ENCODE data around the gene ENHO. TPM values are rescaled to one million over a fixed set of nuclear protein-coding genes. Genes with fewer than 3 reads are reported as not detected.

ENHO gene
- total RNA-seq, 5 donors from 2014 or later (not counting 1 experiment from before 2014, with no cell fraction given), result 0.32 to 0.35 TPM; not detected in 3

DNA sequence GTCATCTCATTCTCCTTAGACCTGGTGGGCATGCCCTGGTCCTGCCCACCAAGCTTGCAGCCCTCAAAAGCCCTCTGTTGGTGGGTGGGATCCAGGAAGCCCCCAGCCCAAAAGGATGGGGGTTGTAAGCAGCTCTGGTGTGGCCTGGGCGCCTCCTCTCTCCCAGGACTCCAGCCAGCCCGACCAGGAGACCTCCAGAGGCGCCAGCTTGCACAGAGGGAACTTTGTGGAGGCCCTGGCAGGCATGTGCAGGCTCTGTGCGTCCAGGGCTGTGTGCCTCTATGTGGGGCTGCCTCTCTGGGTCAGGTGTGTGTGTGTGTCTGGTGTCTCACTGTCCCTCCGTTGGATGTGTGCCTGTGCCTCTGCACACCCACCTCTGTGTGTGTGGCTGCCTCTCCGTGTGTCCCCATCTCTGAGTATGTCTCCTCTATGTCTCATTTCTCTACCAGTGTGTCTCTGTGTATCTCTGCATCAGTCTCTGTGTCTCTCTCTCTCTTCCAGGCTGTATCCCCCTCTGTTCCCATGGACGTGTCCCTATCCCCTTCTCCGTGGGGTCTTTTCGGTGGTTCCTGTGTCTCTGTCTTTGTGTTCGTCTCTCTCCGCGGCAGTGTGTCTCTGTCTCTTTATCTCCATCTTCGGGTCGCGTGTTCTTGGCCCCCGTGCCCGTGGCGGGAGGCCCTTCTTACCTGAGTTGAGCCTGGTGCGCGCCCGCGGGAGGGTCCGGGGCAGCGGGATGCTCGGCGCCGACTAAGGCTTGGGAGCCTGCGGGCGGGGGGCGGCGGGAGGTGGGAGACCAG is 501 bp downstream of the ENHO start:
- H3K27ac Mint-ChIP-seq, result no peak overlapping the region
- CTCF ChIA-PET, result interaction anchor here in 1 of 2 donors (0.6 kb wide), 1 partner anchor 102 kb away, joined by 3 read pairs; no protein-coding TSS in a partner anchor
- no peaks in the 10 kb centered on the region for H3K36me3 ChIP-seq (ENCODE audit: control insufficient read depth in 2 of 2, extremely low read depth in 1 of 2, insufficient read depth in 1 of 2, low read length in 1 of 2)
- POLR2A ChIA-PET, result no interaction called here
- peaks cover 7 to 11% (median 11%) of the 10 kb centered on the region in 3 donors for H3K4me1 Mint-ChIP-seq
- DNase-seq (peak in 3 of 35 experiments; percentile 9 to 27 (median 10)), ATAC-seq (replicated peaks in 1 of 4) (no peak)
- no peaks in the 10 kb centered on the region for H3K9me3 Mint-ChIP-seq
- H3K27me3 ChIP-seq (replicated peaks in 1 of 2; ENCODE audit: control insufficient read depth in 2 of 2, extremely low read depth in 1 of 2, insufficient read depth in 2 of 2, low read length in 1 of 2), result peaks cover 0 to 18% of the 10 kb centered on the region in 2 experiments
- H3K27me3 Mint-ChIP-seq, result peaks cover 2 to 5% of the 10 kb centered on the region in 2 donors
- peak overlapping the region; percentile 65 to 68 (median 67) for H3K4me3 Mint-ChIP-seq
- no peaks in the 10 kb centered on the region for H3K9me3 ChIP-seq
- 17% methylated on average over 28 of the region's 31 CpGs for WGBS (ENCODE audit: insufficient coverage)
- no peak overlapping the region for H3K27ac ChIP-seq (ENCODE audit: low read length)
- H3K4me3 ChIP-seq (ENCODE audit: control insufficient read depth in 1 of 2, extremely low read depth in 1 of 2, low read length in 1 of 2), result peak overlapping the region; percentile 28 to 42
- no peaks in the 10 kb centered on the region for H3K36me3 Mint-ChIP-seq
- H3K4me1 ChIP-seq (ENCODE audit: control insufficient read depth in 1 of 2, extremely low read depth in 1 of 2, insufficient read depth in 2 of 2, low read length in 2 of 2), result peaks cover 4 to 16% of the 10 kb centered on the region in 2 experiments

DNA sequence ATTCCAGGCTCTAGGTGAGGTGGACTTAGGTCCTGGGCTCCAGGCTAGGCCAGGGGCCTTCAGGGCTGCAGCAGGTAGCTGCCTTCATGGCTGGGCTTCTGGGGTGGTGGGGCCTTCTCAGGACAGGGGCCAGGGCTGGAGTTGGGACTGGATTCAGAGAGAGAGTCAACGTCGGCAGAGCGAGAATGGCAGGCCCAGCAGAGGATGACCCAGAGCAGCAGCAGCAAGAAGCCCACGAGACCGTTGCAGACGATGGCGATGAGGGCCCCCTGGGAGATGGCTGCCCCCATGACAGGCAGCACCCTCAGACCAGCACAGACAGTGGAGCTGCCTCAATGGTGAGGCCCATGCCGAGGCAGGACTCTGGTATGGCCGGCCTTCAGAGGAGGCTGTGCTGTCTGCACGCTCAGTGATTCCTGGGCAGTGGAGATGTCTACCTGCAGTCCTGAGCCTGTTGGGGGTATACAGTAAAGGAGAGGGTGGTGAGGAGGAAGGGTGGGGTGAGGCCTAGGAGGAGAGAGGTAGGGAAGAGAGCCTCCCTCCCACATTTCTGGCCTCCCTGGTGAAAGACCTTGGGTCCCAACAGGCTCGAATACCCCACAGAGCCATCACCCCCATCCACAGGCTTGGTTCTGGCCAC is 1.3 kb downstream of the ENHO start:
- H3K9me3 Mint-ChIP-seq, result no peaks in the 10 kb centered on the region
- H3K4me3 Mint-ChIP-seq, result peak overlapping the region in 2 of 3 donors; percentile 33 to 53
- no peak overlapping the region for H3K27ac Mint-ChIP-seq
- H3K27ac ChIP-seq (ENCODE audit: low read length), result no peak overlapping the region
- peaks cover 7 to 11% (median 11%) of the 10 kb centered on the region in 3 donors for H3K4me1 Mint-ChIP-seq
- no peaks in the 10 kb centered on the region for H3K9me3 ChIP-seq
- H3K27me3 Mint-ChIP-seq, result peaks cover 0 to 5% of the 10 kb centered on the region in 2 donors
- H3K4me3 ChIP-seq (ENCODE audit: control insufficient read depth in 1 of 2, extremely low read depth in 1 of 2, low read length in 1 of 2), result no peak overlapping the region
- peaks cover 0 to 18% of the 10 kb centered on the region in 2 experiments for H3K27me3 ChIP-seq (replicated peaks in 1 of 2; ENCODE audit: control insufficient read depth in 2 of 2, extremely low read depth in 1 of 2, insufficient read depth in 2 of 2, low read length in 1 of 2)
- no peaks in the 10 kb centered on the region for H3K36me3 Mint-ChIP-seq
- 93% methylated on average over 11 of the region's 11 CpGs for WGBS (ENCODE audit: insufficient coverage)
- ChIA-PET CTCF (interaction anchor here in 1 of 2 donors (0.6 kb wide), 1 partner anchor 21 kb away, joined by 3 read pairs; no protein-coding TSS in a partner anchor), POLR2A (no interaction called here)
- ATAC-seq (replicated peaks in 1 of 4), result no peak
- peak in 1 of 35 experiments; percentile 5 for DNase-seq
- H3K4me1 ChIP-seq (ENCODE audit: control insufficient read depth in 1 of 2, extremely low read depth in 1 of 2, insufficient read depth in 2 of 2, low read length in 2 of 2), result peaks cover 4 to 16% of the 10 kb centered on the region in 2 experiments
- no peaks in the 10 kb centered on the region for H3K36me3 ChIP-seq (ENCODE audit: control insufficient read depth in 2 of 2, extremely low read depth in 1 of 2, insufficient read depth in 1 of 2, low read length in 1 of 2)

DNA sequence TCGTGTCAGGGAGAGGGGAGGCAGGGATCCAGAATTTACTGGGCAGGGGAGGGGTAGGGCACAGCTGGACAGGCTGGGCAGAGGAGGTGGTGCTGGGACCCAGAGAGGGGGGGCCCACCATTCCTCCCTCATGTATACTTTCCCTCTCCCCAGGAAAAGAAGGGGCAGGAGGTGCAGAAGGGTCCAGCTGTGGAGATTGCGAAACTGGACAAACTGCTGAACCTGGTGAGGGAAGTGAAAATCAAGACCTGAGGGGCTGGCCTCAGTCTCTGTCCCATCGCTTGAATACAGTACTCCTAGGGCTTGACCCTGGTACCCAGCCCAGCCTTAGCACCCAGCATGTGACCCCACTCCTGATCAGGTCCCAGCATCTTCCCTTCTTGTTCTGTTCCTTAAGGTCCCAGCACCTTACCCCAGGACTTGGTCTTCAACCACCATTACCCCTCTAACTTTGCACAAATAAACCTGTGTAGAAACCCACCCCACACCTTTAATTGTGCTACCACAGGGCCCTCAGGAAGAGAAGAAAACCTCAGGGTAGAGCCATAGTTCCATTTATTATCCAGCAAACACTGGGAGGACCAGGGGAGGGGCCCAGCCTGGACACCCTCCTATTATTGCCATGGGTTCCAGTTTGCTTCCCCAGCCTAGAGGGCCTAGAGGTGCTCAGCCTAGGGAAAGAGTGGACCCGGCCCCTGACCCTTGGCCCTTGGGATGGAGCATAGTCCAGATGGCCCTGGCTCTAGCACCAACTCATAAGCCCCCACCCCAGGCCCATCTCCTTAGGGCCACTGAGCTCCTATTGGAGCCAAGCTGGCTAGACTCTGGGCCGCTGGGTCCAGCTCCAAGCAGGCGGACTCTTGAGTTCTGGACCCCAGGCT is 2.0 kb downstream of the ENHO start:
- Mint-ChIP-seq H3K4me1 (peaks cover 7 to 11% (median 11%) of the 10 kb centered on the region in 3 donors), H3K27ac (no peak overlapping the region), H3K27me3 (peaks cover 0 to 2% of the 10 kb centered on the region in 2 donors), H3K9me3 (no peaks in the 10 kb centered on the region), H3K36me3 (no peaks in the 10 kb centered on the region), H3K4me3 (peak overlapping the region in 1 of 3 donors; percentile 33)
- DNase-seq (no peak), ATAC-seq (replicated peaks in 1 of 4) (no peak)
- CTCF ChIA-PET, result interaction anchor here in 1 of 2 donors (0.6 kb wide), 1 partner anchor 22 kb away, joined by 3 read pairs; no protein-coding TSS in a partner anchor
- POLR2A ChIA-PET, result no interaction called here
- WGBS (ENCODE audit: insufficient coverage), result 97% methylated on average over 4 of the region's 6 CpGs
- H3K36me3 ChIP-seq (ENCODE audit: control insufficient read depth in 2 of 2, extremely low read depth in 1 of 2, insufficient read depth in 1 of 2, low read length in 1 of 2), result no peaks in the 10 kb centered on the region
- peaks cover 4 to 16% of the 10 kb centered on the region in 2 experiments for H3K4me1 ChIP-seq (ENCODE audit: control insufficient read depth in 1 of 2, extremely low read depth in 1 of 2, insufficient read depth in 2 of 2, low read length in 2 of 2)
- H3K27ac ChIP-seq (ENCODE audit: low read length), result no peak overlapping the region
- no peaks in the 10 kb centered on the region for H3K9me3 ChIP-seq
- peaks cover 0 to 18% of the 10 kb centered on the region in 2 experiments for H3K27me3 ChIP-seq (replicated peaks in 1 of 2; ENCODE audit: control insufficient read depth in 2 of 2, extremely low read depth in 1 of 2, insufficient read depth in 2 of 2, low read length in 1 of 2)
- H3K4me3 ChIP-seq (ENCODE audit: control insufficient read depth in 1 of 2, extremely low read depth in 1 of 2, low read length in 1 of 2), result no peak overlapping the region

DNA sequence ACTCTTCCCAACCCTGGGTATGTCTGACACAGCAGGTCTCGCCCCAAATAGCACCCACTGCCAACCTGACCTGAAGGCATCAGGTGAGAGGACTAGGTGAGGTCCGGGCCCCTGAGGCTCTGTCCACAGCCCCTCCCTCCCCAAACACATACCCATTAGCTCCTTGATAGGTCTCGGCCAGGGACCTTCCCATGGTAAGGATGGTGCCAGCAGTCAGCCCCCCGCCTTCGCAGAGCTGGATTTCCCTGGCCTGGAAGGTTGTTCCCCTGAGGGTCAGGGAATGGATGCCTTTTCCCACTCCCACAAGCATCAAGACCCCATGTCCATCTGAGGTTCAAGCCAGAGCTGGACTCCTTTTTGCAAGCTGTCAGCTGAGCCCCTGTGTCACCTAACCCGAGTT is 2.7 kb downstream of the ENHO start:
- ChIA-PET CTCF (interaction anchor here in 1 of 2 donors (0.5 kb wide), 1 partner anchor 355 kb away, joined by 4 read pairs; no protein-coding TSS in a partner anchor), POLR2A (no interaction called here)
- Mint-ChIP-seq H3K4me1 (peaks cover 7 to 11% (median 11%) of the 10 kb centered on the region in 3 donors), H3K36me3 (no peaks in the 10 kb centered on the region), H3K27me3 (no peaks in the 10 kb centered on the region), H3K27ac (peak overlapping the region in 1 of 2 donors; percentile 39), H3K4me3 (no peak overlapping the region), H3K9me3 (no peaks in the 10 kb centered on the region)
- Histone ChIP-seq H3K4me3 (ENCODE audit: control insufficient read depth in 1 of 2, extremely low read depth in 1 of 2, low read length in 1 of 2) (no peak overlapping the region), H3K27ac (ENCODE audit: low read length) (no peak overlapping the region), H3K9me3 (no peaks in the 10 kb centered on the region), H3K4me1 (ENCODE audit: control insufficient read depth in 1 of 2, extremely low read depth in 1 of 2, insufficient read depth in 2 of 2, low read length in 2 of 2) (peaks cover 4 to 16% of the 10 kb centered on the region in 2 experiments), H3K27me3 (replicated peaks in 1 of 2; ENCODE audit: control insufficient read depth in 2 of 2, extremely low read depth in 1 of 2, insufficient read depth in 2 of 2, low read length in 1 of 2) (peaks cover 0 to 18% of the 10 kb centered on the region in 2 experiments), H3K36me3 (ENCODE audit: control insufficient read depth in 2 of 2, extremely low read depth in 1 of 2, insufficient read depth in 1 of 2, low read length in 1 of 2) (no peaks in the 10 kb centered on the region)
- no peak for ATAC-seq (replicated peaks in 1 of 4)
- WGBS (ENCODE audit: insufficient coverage), result 90% methylated on average over 4 of the region's 6 CpGs
- DNase-seq, result no peak

DNA sequence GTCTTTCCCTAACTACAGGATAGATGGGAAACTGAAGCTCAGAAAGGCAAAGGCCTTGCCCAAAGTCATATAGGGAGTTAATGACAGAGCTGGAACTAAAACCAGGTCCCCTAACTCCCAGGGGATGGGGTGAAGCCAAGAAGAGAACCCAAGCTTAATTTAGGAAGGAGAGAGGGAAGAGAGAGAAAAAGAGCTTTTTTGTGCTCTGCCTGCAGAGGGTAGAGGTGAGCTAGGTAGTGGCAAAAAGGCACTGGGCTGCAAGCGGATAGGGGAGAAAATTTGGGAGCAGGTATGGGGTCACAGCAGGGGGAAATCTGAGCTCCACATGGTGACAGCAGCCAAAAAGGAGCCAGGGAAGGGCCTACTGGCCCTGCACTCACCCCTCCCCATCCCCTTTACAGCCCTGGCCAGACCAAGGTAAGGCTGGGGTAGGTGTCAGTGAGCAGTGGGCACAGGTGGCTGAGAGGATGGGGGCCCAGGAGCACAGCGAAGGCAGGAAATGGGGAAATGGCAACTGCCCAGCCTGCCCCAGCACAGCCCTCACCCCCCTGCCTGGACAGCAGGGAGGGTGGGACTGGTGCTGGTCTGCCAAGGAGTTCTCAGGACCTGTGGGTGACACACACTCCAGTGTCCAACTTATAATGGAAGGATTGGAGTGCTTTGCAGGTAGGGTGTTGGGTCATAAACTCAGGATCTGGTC is 3.3 kb downstream of the ENHO start:
- ATAC-seq (replicated peaks in 1 of 4), result no peak

More for the DNA sequence above, 3.3 kb downstream of the ENHO start:
- no peak overlapping the region for H3K27ac Mint-ChIP-seq
- H3K4me1 Mint-ChIP-seq, result peaks cover 7 to 11% (median 11%) of the 10 kb centered on the region in 3 donors
- H3K4me3 Mint-ChIP-seq, result no peak overlapping the region
- H3K27ac ChIP-seq (ENCODE audit: low read length), result no peak overlapping the region
- CTCF ChIA-PET, result interaction anchor here in 1 of 2 donors (0.5 kb wide), 1 partner anchor 354 kb away, joined by 4 read pairs; no protein-coding TSS in a partner anchor
- peaks cover 4 to 16% of the 10 kb centered on the region in 2 experiments for H3K4me1 ChIP-seq (ENCODE audit: control insufficient read depth in 1 of 2, extremely low read depth in 1 of 2, insufficient read depth in 2 of 2, low read length in 2 of 2)
- H3K27me3 Mint-ChIP-seq, result no peaks in the 10 kb centered on the region
- no peaks in the 10 kb centered on the region for H3K9me3 ChIP-seq
- POLR2A ChIA-PET, result no interaction called here
- WGBS (ENCODE audit: insufficient coverage), result 60% methylated on average over 1 of the region's 2 CpGs
- H3K36me3 Mint-ChIP-seq, result no peaks in the 10 kb centered on the region
- H3K27me3 ChIP-seq (replicated peaks in 1 of 2; ENCODE audit: control insufficient read depth in 2 of 2, extremely low read depth in 1 of 2, insufficient read depth in 2 of 2, low read length in 1 of 2), result peaks cover 0 to 18% of the 10 kb centered on the region in 2 experiments
- H3K36me3 ChIP-seq (ENCODE audit: control insufficient read depth in 2 of 2, extremely low read depth in 1 of 2, insufficient read depth in 1 of 2, low read length in 1 of 2), result no peaks in the 10 kb centered on the region
- no peak overlapping the region for H3K4me3 ChIP-seq (ENCODE audit: control insufficient read depth in 1 of 2, extremely low read depth in 1 of 2, low read length in 1 of 2)
- DNase-seq, result no peak
- H3K9me3 Mint-ChIP-seq, result no peaks in the 10 kb centered on the region
